ENCODE results near the gene CCDC7. TPM values are rescaled to one million over a fixed set of nuclear protein-coding genes. Genes with fewer than 3 reads are reported as not detected.
A peak's percentile ranks its signal among the peaks of the same experiment; 100 is the strongest.
"Not testable (repeated sequence)": the region's sequence is repeated elsewhere in the genome, so short reads cannot be mapped to it uniquely, and the experiment has no call there.

CCDC7 gene
- polyA plus RNA-seq (ENCODE audit: insufficient read length in 4 of 4) = 1 to 10 TPM; 4.4 to 7.3 (median 6.2) TPM

DNA sequence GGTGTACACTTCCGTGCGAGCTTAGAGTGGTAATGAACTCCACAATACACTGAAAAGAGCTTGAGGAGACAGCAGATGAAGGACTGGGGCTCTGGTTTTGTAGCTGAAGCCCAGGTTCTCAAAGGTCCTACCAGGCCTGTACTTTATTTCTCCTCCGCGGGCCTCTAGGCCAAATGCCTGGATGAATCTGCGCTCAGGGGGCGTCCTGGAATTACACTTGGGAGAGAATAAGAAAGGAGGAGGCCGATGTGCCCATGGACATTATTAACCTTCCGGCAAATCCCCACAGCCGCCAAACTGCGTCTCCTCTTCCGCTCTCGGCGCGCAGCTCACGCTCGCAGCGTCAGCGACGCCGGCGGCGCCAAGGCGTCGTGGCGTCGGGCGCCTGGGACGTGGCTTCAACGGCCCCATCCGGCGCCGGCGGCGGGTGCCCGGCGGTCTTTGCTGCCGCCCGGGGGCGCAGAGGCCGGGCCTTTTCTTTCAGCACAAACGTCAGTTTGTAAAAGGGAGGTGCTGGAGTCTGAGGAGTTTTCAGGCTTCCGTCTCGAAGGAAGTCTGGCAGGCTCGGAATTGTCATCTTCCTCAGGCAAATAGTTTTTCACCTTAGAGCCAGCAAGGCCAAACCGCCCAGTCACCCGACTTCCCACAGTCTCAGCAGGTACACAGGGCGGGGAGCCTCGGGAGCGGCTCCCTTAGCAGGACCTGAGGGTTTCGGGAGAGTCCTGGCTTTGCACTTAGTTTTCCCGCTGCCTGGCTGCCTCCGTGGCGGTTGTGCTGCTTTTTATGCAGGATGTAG lies at the start of gene CCDC7:
CCDC7 (plus strand) TSS at position 401 of the 796 bp plus-strand sequence. CDS start 5,503 bp downstream, outside the sequence.
- DNase-seq (ENCODE audit: low read depth in 4 of 4, low spot score in 3 of 4) = peak; percentile 68 to 77 (median 74)

DNA sequence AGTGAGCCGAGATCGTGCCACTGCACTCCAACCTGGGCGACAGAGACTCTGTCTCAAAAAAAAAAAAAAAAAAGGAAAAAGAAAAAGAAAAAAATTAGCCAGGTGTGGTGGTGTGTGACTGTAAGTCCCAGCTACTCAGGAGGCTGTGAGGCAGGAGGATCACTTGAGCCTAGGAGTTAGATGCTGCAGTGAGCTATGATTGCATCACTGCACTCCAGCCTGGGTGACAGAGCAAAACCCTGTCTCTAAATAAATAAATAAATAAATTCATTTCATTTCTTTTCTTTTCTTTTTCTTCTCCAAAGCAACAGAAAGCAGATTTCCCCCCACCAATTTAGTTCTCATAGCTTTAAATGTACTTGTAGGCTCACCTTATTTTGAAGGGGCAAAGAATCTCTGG lies 48.8 kb upstream of the CCDC7 start:
- DNase-seq (ENCODE audit: low read depth in 4 of 4, low spot score in 3 of 4) = not testable (repeated sequence)

- not testable (repeated sequence) for DNase-seq (ENCODE audit: low read depth in 4 of 4, low spot score in 3 of 4)
These were observed 46.2 kb upstream of the CCDC7 start for GRCh38 chr10:32399720-32400119.

DNA sequence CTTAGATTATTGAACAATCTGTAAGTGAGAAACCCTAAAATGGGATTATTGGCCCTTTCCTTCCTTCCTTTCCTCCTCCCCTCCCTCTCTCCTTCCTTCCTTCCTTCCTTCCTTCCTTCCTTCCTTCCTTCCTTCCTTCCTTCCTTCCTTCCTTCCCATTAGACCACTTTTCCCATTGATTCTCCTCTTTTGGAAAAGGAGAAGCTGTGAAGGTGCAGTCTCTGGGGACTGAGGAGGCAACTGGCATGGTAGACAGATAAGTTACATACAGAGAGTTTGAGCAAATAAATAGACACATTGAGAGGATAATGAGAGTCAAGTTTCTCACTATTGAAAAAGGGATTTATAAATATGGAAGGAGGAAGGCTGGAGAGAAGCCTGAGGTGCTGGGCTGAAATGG lies 45.0 kb upstream of the CCDC7 start:
- DNase-seq (ENCODE audit: low read depth in 4 of 4, low spot score in 3 of 4) = no peak

DNA sequence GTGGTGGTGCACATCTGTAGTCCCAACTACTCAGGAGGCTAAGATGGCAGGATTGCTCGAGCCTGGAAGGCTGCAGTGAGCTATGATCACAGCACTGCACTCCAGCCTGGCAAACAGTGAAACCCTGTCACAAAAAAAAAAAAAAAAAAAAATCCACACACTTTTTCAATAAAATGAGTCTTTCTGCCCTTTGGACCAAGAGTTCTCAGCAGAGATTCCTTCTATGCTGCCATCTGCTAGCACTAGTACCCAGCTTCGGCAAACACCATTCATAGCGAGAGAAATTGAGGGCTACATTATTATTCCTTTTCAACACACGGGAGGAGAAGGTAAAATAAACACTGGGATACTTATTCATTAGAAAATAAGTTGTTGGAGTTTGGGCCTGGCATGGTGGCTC lies 43.4 kb upstream of the CCDC7 start:
- no peak for DNase-seq (ENCODE audit: low read depth in 4 of 4, low spot score in 3 of 4)

- no peak for DNase-seq (ENCODE audit: low read depth in 4 of 4, low spot score in 3 of 4)
These were observed 42.8 kb upstream of the CCDC7 start for GRCh38 chr10:32403091-32403490.

DNA sequence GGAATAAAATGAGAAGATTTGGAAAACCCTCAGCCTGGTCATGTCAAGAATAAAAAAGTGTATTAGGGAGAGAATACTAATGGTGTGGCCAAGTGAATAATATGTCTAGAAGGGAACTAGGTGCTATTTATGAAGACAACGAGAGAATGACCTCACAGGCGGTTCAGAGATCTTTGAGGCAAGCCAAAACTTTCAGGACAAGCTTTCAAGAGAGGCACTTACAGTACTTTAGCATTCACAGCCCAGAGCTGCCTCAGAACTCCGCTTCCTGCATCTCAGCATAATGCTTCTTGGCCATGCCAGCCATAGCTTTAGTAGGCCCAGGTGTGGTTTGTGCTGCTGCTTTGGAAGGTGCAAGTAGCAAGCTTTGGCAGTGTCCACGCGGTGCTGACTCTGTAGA lies 37.2 kb upstream of the CCDC7 start:
- no peak for DNase-seq (ENCODE audit: low read depth in 4 of 4, low spot score in 3 of 4)

- DNase-seq (ENCODE audit: low read depth in 4 of 4, low spot score in 3 of 4) = no peak
These were observed 36.2 kb upstream of the CCDC7 start for GRCh38 chr10:32409741-32410140.

DNA sequence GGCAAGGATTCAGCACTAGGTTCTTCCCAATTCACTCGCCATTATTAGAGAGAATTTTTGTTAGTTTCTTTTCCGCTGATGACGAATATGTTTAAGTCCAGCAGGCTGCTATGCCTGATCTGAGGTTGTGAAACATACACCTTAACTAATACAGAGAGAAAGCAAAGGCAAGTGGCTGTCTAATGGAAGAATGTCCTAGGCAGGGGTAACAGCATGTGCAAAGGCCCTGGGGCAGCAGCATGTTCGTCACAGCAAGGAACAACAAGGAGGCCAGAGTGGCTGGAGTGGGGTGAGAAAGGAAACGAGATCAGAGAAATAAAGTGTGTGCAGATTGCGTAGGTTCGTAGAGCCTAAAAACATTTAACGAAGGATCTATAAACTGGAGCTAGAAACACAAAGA lies 35.4 kb upstream of the CCDC7 start:
- DNase-seq (ENCODE audit: low read depth in 4 of 4, low spot score in 3 of 4) = no peak

- DNase-seq (ENCODE audit: low read depth in 4 of 4, low spot score in 3 of 4) = no peak
These were observed 34.0 kb upstream of the CCDC7 start for GRCh38 chr10:32411797-32412498.

DNA sequence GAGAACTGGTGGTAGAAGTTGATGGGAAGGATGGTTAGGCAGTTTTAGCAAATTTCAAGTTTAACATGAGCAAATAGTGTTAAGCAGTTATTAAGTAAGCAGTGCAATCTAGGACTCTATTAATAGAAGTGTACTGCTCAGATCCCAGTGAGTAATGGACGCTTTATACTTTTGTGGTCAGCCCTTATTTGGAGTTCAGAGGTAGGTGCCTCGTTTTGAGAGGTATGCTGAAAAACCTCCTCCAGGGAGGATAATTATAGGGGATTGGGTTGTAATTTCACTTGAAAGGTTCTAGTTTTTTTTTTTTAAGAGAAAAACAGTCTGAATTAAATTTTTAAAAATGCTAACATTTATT lies 33.5 kb upstream of the CCDC7 start:
- no peak for DNase-seq (ENCODE audit: low read depth in 4 of 4, low spot score in 3 of 4)

DNA sequence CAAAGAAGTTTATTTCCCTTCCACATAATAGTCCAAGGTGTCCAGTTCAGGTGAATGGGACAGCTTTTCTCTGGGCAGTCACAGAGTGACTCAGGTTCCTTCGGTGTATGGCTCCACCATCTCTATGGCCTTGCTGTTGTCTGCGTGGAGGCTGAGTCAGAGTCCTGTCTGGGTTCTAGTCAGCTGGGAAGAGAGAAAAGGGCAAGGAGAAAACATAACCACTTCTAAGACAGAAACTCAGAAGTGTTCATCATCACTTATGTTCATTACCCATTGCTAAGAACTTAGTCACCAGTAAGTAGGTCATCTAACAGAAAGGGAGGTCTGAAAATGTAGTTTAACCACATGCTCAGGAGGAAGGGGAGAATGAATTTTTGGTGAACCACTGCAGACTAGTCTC lies 32.4 kb upstream of the CCDC7 start:
- DNase-seq (ENCODE audit: low read depth in 4 of 4, low spot score in 3 of 4) = no peak

GRCh38 chr10:32415361-32415760 lies 30.6 kb upstream of the CCDC7 start:
- no peak for DNase-seq (ENCODE audit: low read depth in 4 of 4, low spot score in 3 of 4)

GRCh38 chr10:32417911-32418547 lies 27.9 kb upstream of the CCDC7 start:
- peak; percentile 14 to 44 (median 34) for DNase-seq (ENCODE audit: low read depth in 4 of 4, low spot score in 3 of 4)

DNA sequence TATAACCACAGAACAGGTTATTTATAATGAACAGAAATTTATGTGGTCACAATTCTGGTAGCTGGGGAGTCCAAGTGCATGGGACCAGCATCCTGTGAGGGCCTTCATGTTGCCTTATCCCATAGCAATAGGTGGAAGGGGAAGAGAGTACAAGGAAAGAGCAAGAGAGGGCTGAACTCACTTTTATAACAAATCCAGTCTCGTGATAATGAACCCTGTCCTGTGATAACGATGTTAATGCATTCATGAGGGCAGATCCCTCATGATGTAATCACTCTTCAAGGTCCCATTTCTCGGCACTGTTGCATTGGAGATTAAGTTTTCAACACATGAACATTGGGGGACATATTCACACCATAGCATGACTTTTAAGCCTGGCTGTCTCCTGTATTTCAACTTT lies 27.4 kb upstream of the CCDC7 start:
- no peak for DNase-seq (ENCODE audit: low read depth in 4 of 4, low spot score in 3 of 4)

DNA sequence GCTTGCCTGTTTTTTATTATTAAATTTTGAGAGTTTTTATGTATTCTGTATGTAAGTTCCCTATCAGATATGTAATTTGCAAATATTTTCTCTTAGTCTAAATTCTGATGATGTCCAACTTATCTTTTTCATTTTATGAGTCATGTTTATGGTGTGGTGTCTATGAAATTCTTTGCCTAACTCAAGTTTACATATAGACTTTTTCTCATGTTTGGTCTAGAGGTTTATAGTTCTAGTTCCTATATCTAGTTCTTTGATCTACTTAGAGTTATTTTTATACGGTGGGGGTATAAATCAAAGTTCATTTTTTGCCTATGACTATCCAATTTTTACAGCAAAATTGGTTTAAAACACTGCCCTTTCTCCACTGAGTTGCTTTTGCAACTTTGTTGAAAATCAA lies 26.3 kb upstream of the CCDC7 start:
- DNase-seq (ENCODE audit: low read depth in 4 of 4, low spot score in 3 of 4) = no peak

GRCh38 chr10:32426186-32426585 lies 19.8 kb upstream of the CCDC7 start:
- no peak for DNase-seq (ENCODE audit: low read depth in 4 of 4, low spot score in 3 of 4)

GRCh38 chr10:32433542-32433941 lies 12.4 kb upstream of the CCDC7 start:
- DNase-seq (ENCODE audit: low read depth in 4 of 4, low spot score in 3 of 4) = no peak

- no peak for DNase-seq (ENCODE audit: low read depth in 4 of 4, low spot score in 3 of 4)
These were observed 9.7 kb upstream of the CCDC7 start for GRCh38 chr10:32436215-32436614.

DNA sequence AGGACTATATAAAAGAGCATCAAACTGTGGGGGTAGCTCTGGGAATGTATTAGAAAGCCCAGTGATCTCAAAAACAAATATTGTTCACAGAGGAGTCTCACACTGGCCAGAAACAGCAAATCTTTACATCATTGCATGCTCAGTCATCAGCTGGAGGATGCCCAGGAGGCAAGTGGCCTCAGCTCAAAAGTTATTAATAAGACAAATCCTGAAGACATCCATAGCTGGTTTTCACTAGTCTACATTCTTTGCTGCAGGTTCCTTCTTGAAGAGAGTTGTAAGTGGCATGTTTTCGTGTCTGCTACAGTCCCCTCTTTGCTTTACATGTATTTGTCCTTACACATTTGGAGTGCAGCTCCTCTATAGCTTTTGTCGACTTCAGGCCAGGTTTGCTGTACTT lies 8.6 kb upstream of the CCDC7 start:
- no peak for DNase-seq (ENCODE audit: low read depth in 4 of 4, low spot score in 3 of 4)

- DNase-seq (ENCODE audit: low read depth in 4 of 4, low spot score in 3 of 4) = no peak
These were observed 904 bp upstream of the CCDC7 start for GRCh38 chr10:32445036-32445435.
